KG1 (cell line): ENCODE data around the gene CCDC18.
"Not testable (repeated sequence)": the region's sequence is repeated elsewhere in the genome, so short reads cannot be mapped to it uniquely, and the experiment has no call there.

Source experiments
- DNase-seq: peaks from one replicate; lab custom pipeline; 2025; lab: John Stamatoyannopoulos, UW

CCDC18 gene

GRCh38 chr1:93177991-93178390, 2.5 kb upstream of the CCDC18 start:
- no peak for DNase-seq

- no peak for DNase-seq
Observed at GRCh38 chr1:93178418-93178817, 2.1 kb upstream of the CCDC18 start.

- peak; percentile 93 for DNase-seq
Observed at GRCh38 chr1:93179886-93180722, 420 bp upstream of the CCDC18 start, which contains the start of gene TMED5. Gene TMED5, minus strand, starts transcription at chr1:93180413. Its CDS starts 171 bp downstream, at chr1:93180242.

- peak; percentile 14 for DNase-seq
Observed at GRCh38 chr1:93186667-93187066, 6.1 kb downstream of the CCDC18 start.

GRCh38 chr1:93190432-93190831, 9.9 kb downstream of the CCDC18 start:
- DNase-seq = no peak

- DNase-seq = no peak
Observed at GRCh38 chr1:93194231-93194990, 13.9 kb downstream of the CCDC18 start.

GRCh38 chr1:93196591-93196990, 16.1 kb downstream of the CCDC18 start:
- DNase-seq = no peak

- no peak for DNase-seq
Observed at GRCh38 chr1:93199150-93199549, 18.6 kb downstream of the CCDC18 start.

- DNase-seq = no peak
Observed at GRCh38 chr1:93200086-93200620, 19.6 kb downstream of the CCDC18 start.

- no peak for DNase-seq
Observed at GRCh38 chr1:93200714-93201113, 20.2 kb downstream of the CCDC18 start.

GRCh38 chr1:93205892-93206566, 25.5 kb downstream of the CCDC18 start:
- no peak for DNase-seq

- no peak for DNase-seq
Observed at GRCh38 chr1:93206567-93206954, 26.0 kb downstream of the CCDC18 start.

- DNase-seq = no peak
Observed at GRCh38 chr1:93207211-93207610, 26.7 kb downstream of the CCDC18 start.

GRCh38 chr1:93215322-93215721, 34.8 kb downstream of the CCDC18 start:
- no peak for DNase-seq

- peak; percentile 13 for DNase-seq
Observed at GRCh38 chr1:93219443-93219842, 38.9 kb downstream of the CCDC18 start.

GRCh38 chr1:93220716-93221115, 40.2 kb downstream of the CCDC18 start:
- DNase-seq = not testable (repeated sequence)

- DNase-seq = no peak
Observed at GRCh38 chr1:93221913-93222312, 41.4 kb downstream of the CCDC18 start.

- no peak for DNase-seq
Observed at GRCh38 chr1:93223023-93223675, 42.6 kb downstream of the CCDC18 start.

GRCh38 chr1:93235261-93235660, 54.7 kb downstream of the CCDC18 start:
- no peak for DNase-seq

- no peak for DNase-seq
Observed at GRCh38 chr1:93237021-93237420, 56.5 kb downstream of the CCDC18 start.

- DNase-seq = no peak
Observed at GRCh38 chr1:93238425-93238824, 57.9 kb downstream of the CCDC18 start.

GRCh38 chr1:93239863-93240262, 59.3 kb downstream of the CCDC18 start:
- no peak for DNase-seq
